GM21423 (cell line): Measurements from ENCODE around the gene VPS35L.
"Not testable (repeated sequence)": the region's sequence is repeated elsewhere in the genome, so short reads cannot be mapped to it uniquely, and the experiment has no call there.

Experiments used
- ATAC-seq: cut with Tn5 transposase; IDR thresholded peaks from one replicate; pipeline ENCODE4 v1.9.1; 2021; ENCODE audit warnings: mild to moderate bottlenecking, moderate library complexity; ENCODE audit not compliant: unreplicated experiment

The VPS35L gene

DNA sequence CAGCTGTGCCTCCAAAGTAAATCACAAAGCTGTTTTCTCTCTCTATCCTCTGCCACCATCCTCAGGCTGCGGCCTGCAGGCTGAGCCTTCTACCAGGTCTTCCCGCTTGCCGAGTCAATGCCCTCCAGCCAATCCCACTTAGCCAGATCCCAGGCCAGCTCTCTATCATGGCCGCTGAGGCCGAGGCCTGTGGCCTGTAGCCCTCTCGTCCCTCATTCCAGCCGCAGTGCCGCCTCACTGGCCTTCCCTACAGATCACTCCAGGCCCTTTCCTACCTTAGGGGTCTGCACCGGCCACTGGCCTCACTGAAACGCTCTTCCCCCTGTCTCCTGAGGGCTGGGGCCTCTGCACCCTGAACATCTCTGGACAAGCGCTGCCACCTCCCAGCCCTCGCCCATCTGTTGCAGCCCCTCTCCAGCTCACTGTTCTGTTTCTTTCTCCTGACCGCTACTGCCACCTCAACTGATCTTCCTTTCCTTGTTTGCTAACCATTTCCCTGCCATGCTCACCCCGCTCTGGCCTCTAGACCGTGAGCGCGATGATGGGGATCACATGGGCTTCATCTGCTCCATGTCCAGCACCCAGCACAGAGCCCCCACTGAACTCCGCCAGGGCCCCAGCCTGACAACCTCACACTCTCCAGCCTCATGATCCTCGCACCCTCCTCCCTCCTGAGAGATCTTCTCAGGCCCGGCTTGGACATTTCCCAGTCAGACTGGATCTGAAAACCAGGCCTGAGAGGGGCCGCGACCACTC lies 154.1 kb downstream of the VPS35L start:
- ATAC-seq, result no peak

DNA sequence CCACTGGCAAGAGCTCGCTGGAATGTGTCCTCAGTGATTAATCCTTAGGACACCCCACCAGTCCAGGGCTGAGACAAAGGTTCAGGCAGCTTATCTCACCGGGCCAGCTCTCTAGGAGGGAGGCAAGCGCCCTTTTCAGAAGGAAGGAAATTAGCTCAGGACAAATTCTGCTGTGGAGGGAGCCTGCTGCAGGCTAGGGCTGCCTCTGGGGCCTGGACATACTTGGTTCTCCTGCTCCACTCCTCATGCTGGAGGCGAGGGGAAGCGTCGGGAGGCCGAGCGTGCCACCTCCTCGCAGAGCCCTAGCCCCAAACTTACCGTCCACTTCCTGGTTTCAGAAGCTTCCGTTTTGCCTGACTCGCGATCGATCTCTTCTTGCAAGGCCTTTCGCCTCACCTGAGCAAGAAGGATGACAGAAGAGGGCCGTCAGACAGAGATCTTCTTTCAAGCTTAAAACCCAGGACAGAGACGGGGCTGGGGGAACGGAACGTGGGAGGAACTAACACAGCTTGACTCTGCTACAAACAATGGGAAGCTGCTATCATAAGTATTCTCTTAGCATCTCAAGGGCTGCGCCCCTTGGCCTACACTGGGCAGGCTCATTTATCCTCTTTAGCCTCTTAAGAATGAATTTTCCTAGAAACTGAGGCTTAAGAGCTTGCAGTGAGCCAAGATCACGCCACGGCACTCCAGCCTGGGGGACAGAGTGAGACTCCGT lies 154.8 kb downstream of the VPS35L start:
- no peak for ATAC-seq

DNA sequence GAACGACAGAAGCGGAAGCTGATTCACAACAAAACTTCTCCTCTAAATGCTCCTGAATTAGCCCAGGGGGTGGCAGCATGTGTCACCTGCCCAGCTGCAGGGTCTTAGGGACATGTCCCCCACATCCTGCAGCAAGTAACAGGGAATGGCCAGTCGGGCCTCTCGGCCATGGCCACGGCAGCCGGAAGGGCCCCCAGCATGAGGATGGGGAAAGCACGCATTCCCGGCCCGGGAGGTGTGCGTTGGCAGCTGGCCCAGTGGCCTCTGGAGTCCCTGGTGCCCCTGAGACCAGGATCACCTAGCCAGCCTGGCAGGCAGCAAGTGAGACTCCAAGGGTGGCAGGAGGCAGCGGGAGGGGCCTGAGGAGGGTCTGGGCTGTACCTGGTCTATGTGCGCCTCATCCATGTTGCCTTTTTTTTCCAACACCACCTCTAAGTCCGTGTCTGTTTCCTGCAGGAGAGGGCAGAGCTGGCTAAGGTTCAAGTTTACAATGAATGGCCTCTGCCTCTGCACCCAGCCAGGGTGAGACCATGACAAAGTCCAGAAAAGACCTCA lies 155.6 kb downstream of the VPS35L start:
- ATAC-seq, result no peak

DNA sequence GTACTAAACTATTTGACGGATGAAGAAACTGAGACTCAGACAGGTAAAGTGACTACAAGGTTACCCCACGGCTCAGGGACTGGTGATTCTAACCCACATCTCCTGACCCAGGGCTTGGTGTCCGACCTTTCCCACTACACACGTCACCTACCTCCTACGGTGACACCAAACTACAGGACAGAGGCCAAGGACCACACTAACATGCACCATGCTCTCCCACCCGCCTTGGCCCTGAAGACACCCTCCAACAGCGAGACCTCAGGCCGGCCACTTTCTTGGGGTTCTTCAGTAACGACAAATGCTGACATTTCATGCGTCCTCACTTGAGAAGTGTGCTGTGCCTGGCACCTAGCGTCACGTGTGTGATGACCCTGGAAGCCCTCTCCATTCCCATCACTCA lies 156.1 kb downstream of the VPS35L start:
- no peak for ATAC-seq

DNA sequence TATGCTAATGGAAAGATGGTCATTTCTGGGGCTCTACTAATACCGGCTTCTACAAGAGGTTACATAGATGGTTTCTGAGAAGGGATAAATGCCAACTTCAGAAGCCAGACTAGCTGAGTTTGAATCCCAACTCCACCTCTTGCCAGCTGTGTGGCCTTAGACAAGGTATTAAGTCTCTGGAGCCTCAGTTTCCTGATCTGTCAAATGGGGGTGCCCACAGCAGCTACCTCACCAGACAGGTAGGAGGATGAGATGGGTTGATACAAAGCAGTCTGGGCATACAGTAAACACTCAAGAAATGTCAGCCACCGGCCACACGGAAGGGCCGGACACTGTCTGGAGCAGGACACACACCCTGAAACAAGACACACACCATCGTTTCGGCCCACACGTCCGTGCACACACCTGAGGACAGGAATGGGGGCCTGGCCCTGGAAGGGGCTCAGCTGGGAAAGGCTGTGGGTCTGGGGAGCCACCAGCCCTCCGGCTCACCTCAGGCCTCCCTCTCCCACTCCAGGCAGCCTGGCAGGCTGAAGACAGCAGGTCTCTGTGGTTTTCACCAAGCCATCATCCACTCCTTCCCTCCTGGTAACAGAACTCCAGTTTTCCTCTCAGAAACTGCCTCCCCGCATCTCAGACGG lies 157.0 kb downstream of the VPS35L start:
- ATAC-seq, result no peak

DNA sequence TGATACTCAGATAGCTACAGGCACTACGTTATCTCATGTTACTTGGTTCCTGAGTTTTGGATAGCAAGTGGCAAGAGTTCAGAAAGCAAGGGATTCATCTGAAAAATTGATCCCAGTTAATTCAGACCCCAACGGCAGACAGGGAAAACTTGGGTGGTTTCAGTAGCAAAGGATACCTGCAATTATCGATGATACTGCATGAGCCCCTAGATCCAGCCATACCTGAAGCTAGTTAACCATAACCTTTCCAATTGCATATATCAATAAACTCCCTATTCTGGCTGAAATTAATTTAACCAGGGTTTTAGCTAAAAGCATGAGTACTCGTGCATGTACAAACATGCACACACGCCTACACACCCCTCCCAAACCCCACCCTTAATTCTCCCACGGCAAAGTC lies 158.2 kb downstream of the VPS35L start:
- no peak for ATAC-seq

DNA sequence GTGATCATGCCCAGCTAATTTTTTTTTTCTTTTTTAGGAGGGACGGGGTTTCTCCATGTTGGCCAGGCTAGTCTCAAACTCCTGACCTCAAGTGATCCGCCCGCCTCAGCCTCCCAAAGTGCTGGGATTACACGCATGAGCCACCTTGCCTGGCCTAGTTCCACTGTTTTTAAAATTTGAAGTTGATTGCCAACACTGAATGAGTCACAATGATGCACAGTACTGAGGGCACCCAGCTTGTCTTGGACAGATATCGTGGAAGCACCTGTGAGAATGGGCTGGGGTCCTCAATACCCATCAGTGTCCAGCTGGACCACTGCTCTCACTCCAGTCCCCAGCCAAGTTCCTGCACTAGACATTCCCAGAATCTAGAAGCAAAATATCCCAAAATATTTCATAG lies 160.1 kb downstream of the VPS35L start:
- ATAC-seq, result no peak

DNA sequence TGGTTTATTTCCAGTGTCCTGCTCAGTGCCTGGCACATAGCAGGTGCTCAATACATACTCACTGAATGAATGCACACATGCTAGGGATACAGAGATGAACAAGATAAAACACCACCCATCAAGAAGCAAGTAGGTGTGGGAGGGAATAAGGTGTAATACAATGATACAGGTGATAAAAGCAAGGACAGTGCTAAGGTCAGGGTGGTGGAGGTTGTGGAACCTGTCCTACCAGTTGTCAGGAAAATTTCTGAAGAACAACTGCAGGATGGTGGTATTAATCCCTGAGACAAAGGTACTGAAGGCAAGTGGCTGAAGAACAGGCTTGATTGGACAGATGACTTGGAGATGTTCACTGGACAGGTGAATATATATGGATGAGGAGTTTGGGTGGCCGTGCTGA lies 160.7 kb downstream of the VPS35L start:
- ATAC-seq, result no peak

DNA sequence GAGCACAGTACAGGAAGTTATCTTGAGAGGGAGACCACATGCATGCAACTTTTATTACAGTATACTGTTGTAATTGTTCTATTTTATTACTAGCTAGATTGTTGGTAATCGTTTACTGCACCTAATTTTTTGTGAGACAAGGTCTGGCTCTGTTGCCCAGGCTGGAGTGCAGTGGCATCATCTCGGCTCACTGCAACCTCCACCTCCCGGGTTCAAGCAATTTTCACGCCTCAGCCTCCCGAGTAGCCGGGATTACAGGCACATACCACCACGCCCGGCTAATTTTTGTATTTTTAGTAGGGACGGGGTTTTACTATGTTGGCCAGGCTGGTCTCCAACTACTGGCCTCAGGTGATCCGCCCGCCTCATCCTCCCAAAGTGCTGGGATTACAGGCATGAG lies 161.2 kb downstream of the VPS35L start:
- ATAC-seq, result not testable (repeated sequence)

DNA sequence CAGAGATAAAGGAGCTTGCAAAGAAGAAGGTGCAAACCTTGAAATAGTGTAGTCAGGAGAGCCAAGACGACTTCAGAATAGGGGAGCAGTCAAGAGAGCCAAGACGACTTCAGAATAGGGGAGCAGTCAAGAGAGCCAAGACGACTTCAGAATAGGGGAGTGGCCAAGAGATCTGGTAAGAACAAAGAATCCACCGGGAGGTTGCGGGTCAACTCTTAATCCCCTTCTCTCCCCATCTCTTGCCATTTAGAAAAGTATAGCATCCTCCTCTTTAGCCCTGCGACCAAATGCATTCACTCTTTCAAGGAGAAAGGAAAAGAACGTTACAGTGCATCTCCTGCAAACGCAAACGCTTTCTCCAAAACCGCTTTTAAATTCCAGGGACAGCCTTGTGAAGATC lies 161.8 kb downstream of the VPS35L start:
- no peak for ATAC-seq

DNA sequence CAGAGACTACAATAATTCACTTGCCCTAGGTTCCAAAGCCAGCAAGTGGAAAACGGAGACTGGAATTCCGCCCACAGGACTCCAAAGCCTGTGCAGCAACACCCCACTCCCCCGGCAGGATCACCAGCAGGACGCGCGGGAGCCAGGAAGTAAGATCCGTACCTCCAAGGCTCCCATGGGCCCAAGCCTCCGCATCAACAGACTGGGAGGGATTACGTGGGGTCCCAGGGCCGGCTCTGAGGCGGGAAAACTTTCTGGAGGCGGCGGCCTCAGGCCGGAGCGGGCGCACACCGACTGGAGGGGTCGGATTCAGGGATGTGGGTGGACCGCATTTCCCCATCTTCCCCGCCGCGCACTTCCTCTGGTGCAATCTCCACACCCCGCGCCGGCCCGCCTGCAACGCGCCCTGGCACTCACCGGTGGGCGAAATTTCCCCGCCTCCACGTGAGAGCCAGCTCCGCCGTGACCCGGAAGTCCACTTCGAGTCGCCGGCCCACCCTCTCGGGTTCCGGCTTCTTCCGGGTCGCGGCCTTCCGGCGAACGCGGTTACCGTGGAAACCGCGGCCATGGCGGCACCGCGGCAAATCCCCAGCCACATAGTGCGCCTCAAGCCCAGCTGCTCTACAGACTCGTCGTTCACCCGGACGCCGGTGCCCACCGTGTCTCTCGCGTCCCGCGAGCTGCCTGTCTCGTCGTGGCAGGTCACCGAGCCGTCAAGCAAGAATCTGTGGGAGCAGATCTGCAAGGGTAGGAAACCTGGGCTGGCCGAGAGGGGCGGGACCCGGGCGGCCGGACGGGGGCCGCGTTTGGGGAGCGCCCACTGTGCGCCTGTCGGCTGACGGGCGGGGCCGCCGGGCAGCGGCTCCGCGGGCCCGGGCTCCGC lies 162.5 kb downstream of the VPS35L start, which contains the start of the genes IQCK and KNOP1:
TSS of gene IQCK (plus strand) at position 531 of the 883 bp plus-strand sequence. CDS start at position 567, 36 bp downstream.
TSS of gene KNOP1 (minus strand) at position 487 of the 883 bp plus-strand sequence. CDS start 3,192 bp downstream, outside the sequence.
- ATAC-seq, result peak; percentile 91

DNA sequence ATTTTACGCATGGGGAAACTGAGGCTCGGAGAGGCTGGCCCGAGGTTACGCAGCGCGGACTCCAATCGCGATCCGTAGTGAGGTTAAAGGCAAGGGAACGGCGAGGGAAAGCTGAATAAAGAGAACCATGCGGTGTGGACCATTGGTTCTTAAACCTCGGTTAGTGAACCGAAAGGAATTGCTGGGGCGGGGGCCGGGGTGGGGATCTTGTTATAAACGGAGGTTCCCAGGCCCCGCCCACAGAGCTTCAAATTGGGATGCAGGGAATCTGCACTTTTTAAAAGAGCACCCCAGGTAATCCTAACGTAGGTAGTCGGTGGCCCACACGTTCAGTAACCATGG lies 163.1 kb downstream of the VPS35L start:
- no peak for ATAC-seq

DNA sequence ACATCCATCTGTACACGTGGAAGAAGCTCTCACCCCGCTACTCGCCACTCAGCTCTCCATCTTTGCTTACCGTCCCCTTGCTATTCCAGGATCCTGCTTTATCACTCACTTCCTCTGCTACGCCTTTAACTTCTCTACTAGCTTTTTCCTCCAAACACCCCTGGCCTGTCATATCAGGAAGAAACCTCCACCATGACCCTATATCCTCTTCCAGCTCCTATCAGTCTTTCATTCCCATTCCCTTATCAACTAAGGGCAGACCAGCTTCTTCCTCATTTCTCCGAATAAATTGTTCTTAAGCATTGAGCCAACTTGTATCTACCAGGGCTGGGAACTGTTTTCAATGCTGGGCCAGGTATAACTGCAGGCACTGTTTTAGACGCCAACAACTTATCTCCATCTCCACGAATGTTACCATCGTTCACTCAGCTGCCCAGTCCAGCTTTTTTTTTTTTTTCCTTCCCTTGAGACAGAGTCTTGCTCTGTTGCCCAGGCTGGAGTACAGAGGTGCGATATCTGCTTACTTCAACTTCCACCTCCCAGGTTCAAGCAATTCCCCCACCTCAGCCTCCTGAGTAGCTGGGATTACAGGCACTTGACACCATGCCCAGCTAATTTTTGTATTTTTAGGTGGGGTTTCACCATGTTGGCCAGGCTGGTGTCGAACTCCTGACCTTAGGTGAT lies 166.9 kb downstream of the VPS35L start:
- no peak for ATAC-seq

DNA sequence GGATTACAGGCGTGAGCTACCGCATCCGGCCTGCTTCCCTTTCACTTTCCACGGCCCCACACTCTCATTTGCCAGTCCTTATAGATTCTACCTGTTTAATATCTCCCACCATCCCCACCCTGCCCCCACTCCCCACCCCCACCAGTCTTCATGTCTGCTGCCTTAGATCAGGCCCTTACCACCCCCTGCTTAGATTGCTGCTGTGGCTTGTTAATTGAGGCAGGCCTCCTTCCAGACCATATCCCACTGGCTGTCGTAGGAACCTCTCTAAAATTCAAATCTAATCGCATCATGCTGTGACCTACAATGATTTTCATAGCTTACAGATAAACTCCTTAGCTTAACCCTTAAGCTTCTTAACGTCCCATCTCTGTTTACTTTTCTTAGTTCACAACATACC lies 167.5 kb downstream of the VPS35L start:
- no peak for ATAC-seq

DNA sequence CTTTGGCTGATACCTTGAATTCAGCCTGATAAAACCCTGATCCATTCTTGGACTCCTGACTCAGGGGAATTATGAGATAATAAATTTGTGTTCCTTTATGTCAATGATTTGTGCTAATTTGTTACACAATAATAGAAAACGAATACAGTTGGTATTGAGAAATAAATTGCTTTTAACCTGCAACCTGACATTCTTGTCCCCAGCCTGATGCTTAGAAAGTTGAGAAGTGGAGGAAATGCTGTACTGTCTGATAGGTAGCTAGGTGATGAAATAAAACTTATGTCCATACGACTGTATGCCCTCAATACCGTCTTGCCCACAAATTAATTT lies 173.1 kb downstream of the VPS35L start:
- no peak for ATAC-seq

DNA sequence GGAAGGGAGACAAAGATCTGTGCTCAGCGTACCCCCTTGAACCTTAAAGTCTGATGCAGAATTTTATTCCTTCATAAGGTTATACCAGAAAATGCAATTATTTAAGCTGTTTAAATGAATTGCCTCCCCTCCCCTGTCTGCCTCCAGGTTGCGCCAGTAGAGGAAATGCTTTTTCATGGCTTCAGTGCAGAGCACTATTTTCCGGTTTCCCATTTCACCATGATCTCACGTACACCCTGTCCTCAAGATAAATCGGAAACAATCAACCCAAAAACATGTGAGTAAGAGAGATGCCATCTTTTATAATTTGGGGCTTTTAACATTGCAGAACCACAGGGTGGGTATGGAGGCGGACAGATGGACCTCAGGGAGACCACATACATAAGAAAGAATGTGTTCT lies 178.0 kb downstream of the VPS35L start:
- no peak for ATAC-seq

DNA sequence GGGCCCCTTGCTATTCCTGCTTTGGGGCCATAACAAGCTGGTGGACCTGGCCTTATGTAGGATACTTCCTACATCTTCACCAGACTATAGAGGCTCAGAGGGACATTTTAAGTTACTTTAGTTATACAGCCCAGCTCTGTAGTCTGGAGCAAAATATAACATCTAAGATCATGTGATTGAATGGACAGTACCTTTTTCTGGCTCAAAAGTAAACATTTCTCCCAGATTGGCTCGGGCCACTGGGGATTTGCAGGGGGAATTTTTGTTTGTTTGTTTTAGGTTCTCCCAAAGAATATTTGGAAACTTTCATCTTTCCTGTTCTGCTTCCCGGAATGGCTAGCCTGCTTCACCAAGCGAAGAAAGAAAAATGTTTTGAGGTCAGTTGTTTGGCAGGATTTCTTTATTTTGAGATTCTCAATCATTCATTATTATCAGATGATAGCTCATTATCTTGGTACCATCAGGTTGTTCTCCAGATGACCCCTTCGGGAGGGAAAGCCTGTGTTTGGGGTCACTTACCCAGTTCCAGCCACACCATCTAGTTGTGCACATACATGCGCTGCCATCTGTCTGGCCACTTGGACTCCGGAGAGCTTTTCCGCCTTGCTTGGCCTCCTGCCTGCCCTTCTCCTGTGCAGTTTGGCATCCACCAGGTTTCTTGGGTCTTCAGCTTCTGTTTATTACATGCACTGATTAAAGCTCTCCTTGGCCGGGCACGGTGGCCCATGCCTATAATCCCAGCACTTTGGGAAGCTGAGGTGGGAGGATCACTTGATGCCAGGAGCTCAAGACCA lies 179.8 kb downstream of the VPS35L start:
- ATAC-seq, result no peak

DNA sequence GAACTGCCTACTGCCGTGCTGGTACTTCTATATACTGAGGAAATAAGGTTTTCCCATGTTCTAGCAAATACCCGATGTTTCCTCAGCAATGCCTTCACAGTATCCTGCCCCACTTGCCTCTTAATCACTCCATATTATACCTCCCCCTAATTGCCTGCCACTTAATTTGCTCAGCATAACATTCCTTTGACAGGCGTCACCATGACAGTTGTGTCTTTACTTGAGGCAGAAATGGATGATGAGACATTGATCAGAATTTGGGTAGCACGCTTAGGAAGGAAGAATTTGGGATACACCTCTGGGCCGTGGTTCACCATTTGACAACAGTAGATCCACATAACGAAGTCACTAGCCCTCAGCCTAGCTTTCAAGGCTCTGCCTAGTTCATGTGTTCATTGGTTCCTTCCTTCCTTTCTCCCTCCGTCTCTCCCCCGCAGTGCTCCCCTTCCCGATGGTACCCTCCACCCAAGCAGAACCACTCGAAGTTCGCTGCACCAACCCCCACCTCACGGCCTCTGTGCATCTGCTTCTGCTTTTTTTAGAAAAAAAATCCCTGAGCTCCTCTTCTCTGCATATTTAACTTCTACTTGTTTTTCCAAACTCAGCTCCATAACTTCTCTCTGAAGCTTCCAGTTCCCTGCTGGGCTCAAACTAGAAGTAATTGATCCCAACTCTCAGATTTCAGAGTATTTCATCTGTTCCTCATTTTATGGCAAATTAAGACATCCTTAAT lies 182.0 kb downstream of the VPS35L start:
- ATAC-seq, result no peak

DNA sequence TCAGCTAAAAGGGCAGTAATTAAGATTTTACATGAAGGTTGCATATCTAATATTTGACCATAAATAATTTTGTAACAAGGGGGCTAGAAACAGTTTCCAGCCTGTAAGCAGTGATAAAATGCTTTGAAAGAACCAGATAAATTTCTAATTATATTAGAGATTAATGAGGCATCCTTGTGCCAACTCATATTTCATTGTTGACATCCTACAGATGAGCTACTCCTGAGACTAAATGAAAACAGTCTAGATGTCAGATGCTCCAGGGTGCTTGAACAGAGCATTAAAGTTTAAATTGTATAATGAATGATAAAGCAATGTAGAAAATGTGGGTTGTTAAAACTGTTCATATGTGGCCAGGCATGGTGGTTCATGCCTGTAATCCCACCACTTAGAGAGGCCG lies 185.9 kb downstream of the VPS35L start:
- ATAC-seq, result no peak
